ENCODE data around the gene NTM. TPM values are rescaled to one million over a fixed set of nuclear protein-coding genes. Genes with fewer than 3 reads are reported as not detected.

NTM gene
- polyA plus RNA-seq, 5 donors, result 14.0 to 30.1 (median 23.9) TPM

- DNase-seq, result no peak
Observed at GRCh38 chr11:131638889-131639288, 268.5 kb downstream of the NTM start.

GRCh38 chr11:131640320-131640719, 269.9 kb downstream of the NTM start:
- no peak for DNase-seq

- no peak for DNase-seq
Observed at GRCh38 chr11:131642756-131643531, 272.5 kb downstream of the NTM start.

- DNase-seq, result no peak
Observed at GRCh38 chr11:131644204-131644795, 273.9 kb downstream of the NTM start.

- no peak for DNase-seq
Observed at GRCh38 chr11:131645237-131645636, 274.8 kb downstream of the NTM start.

- no peak for DNase-seq
Observed at GRCh38 chr11:131649856-131650255, 279.4 kb downstream of the NTM start.

GRCh38 chr11:131652231-131652630, 281.8 kb downstream of the NTM start:
- DNase-seq, result no peak

GRCh38 chr11:131653260-131653659, 282.8 kb downstream of the NTM start:
- DNase-seq, result no peak

- DNase-seq, result no peak
Observed at GRCh38 chr11:131654849-131655248, 284.4 kb downstream of the NTM start.

GRCh38 chr11:131656179-131656838, 285.9 kb downstream of the NTM start:
- DNase-seq, result no peak

- no peak for DNase-seq
Observed at GRCh38 chr11:131656839-131657211, 286.4 kb downstream of the NTM start.

- no peak for DNase-seq
Observed at GRCh38 chr11:131658414-131658813, 288.0 kb downstream of the NTM start.

GRCh38 chr11:131658952-131659351, 288.5 kb downstream of the NTM start:
- no peak for DNase-seq

- DNase-seq, result no peak
Observed at GRCh38 chr11:131659931-131660330, 289.5 kb downstream of the NTM start.

GRCh38 chr11:131661132-131661531, 290.7 kb downstream of the NTM start:
- no peak for DNase-seq

- no peak for DNase-seq
Observed at GRCh38 chr11:131662317-131662972, 292.0 kb downstream of the NTM start.

GRCh38 chr11:131662993-131663392, 292.6 kb downstream of the NTM start:
- DNase-seq, result no peak

- no peak for DNase-seq
Observed at GRCh38 chr11:131663405-131664200, 293.2 kb downstream of the NTM start.

GRCh38 chr11:131664293-131664692, 293.9 kb downstream of the NTM start:
- DNase-seq, result no peak

- DNase-seq, result no peak
Observed at GRCh38 chr11:131664816-131665215, 294.4 kb downstream of the NTM start.

- no peak for DNase-seq
Observed at GRCh38 chr11:131665344-131665968, 295.0 kb downstream of the NTM start.

All from right lung (tissue), 5 donors.